ENCODE results near the gene LCMT1. TPM values are rescaled to one million over a fixed set of nuclear protein-coding genes. Genes with fewer than 3 reads are reported as not detected.

Gene LCMT1
- total and polyA plus RNA-seq, 9 of the 15 experiments (the other 6 are each of a cell fraction or from before 2014, with no cell fraction given) = 20.0 to 42.8 (median 32.3) TPM

DNA sequence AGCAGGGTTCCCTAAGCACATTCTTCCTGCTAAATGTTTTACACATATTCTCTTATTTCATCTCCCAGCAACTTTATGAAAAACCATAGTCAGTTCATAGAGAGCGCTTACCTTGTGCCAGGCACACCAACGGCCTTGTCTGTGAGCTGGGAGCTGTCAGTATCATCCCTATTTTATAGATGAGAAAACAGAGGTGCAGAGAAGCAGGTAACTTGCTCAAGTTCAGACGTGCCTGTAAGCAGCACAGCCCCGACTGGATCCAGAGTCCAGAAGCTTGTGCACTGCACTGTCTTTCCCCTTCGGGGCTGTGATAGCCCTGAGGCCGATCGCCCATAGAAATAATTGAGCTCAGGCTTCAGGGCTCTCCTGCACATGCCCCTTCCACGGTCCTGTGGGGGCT is 111.4 kb downstream of the LCMT1 start:
- no TSS peak for BruUV-seq (replicated peaks)
- Histone ChIP-seq H3K27ac (ENCODE audit: extremely low read depth, low read depth, low read length) (no peak overlapping the region), H2AFZ (ENCODE audit: low read depth, low read length) (no peak overlapping the region), H4K20me1 (replicated peaks; ENCODE audit: control insufficient read depth, insufficient read depth, low read length) (no peaks in the 10 kb centered on the region), H3K79me2 (ENCODE audit: control insufficient read depth, insufficient read depth, low read length) (no peaks in the 10 kb centered on the region), H3K4me3 (no peak overlapping the region), H3K4me2 (ENCODE audit: insufficient read depth, low read length) (no peak overlapping the region), H3K9me1 (ENCODE audit: control insufficient read depth, insufficient read depth, low read length) (no peaks in the 10 kb centered on the region), H3K36me3 (ENCODE audit: control insufficient read depth, insufficient read depth, low read length) (no peaks in the 10 kb centered on the region), H3K9me3 (replicated peaks; ENCODE audit: control insufficient read depth, insufficient read depth, low read depth, low read length) (no peaks in the 10 kb centered on the region), H3K27me3 (ENCODE audit: control insufficient read depth in 2 of 2, insufficient read depth in 2 of 2, low read length in 2 of 2) (peaks cover 0 to 4% of the 10 kb centered on the region in 2 experiments; a peak in 1 of 5 replicates), H3K9ac (ENCODE audit: insufficient read depth in 1 of 2, low read depth in 2 of 2, low read length in 2 of 2) (no peak overlapping the region), H3K4me1 (replicated peaks in 1 of 2; ENCODE audit: control insufficient read depth in 2 of 2, insufficient read depth in 2 of 2, low read length in 2 of 2) (peaks cover 0 to 4% of the 10 kb centered on the region in 2 experiments; a peak in 3 of 5 replicates)
- DNase-seq (ENCODE audit: extremely low read depth in 1 of 4, low spot score in 3 of 4) (no peak), FAIRE-seq (no peak), ATAC-seq (no peak)
- intact Hi-C loops (cut with micrococcal nuclease) (loop anchor here (10.0 kb wide), 1 partner anchor 388 kb away; no protein-coding TSS in a partner anchor), in situ Hi-C loops (cut with MboI) (loop anchor here (10.0 kb wide), 1 partner anchor 388 kb away; no protein-coding TSS in a partner anchor)
- 38% methylated on average over 8 of the region's 8 CpGs for WGBS (ENCODE audit: insufficient coverage, low coverage, missing lambda C conversion rate)
- POLR2A ChIA-PET = interaction anchor here (0.5 to 1.6 kb wide), 3 partner anchors 9 to 177 kb away, joined by 3 to 8 read pairs (median 4); no protein-coding TSS in a partner anchor
- CTCF ChIA-PET (ENCODE audit: low intra/inter-chr PET ratio) = interaction anchor here (1.5 kb wide), 1 partner anchor 317 kb away, joined by 3 read pairs; no protein-coding TSS in a partner anchor
- TF ChIP-seq ETS1 (conservative IDR thresholded peaks at IDR 0.05; ENCODE audit: control insufficient read depth, low read depth, low read length) = no peak
- no peak for TF ChIP-seq ZNF644 (tag; IDR thresholded peaks at IDR 0.05; ENCODE audit: low read depth)
- TF ChIP-seq BRF1 (IDR thresholded peaks at IDR 0.05; ENCODE audit: borderline replicate concordance, extremely low read depth, insufficient read length) = no peak
- TF ChIP-seq ELF2 (CRISPR knock-in tag; IDR thresholded peaks at IDR 0.05) = no peak
- TF ChIP-seq ZNF318 (IDR thresholded peaks at IDR 0.05; ENCODE audit: borderline replicate concordance in 1 of 2, low read depth in 1 of 2) = no peak
- no peak for TF ChIP-seq CBX8 (IDR thresholded peaks at IDR 0.05; ENCODE audit: borderline replicate concordance, extremely low read depth, low read depth, low read length, poor library complexity, severe bottlenecking)
- TF ChIP-seq RFX1 (IDR thresholded peaks at IDR 0.05) = no peak
- TF ChIP-seq FOXA1 (IDR thresholded peaks at IDR 0.05; ENCODE audit: borderline replicate concordance) = no peak
- TF ChIP-seq, protein P1, sequence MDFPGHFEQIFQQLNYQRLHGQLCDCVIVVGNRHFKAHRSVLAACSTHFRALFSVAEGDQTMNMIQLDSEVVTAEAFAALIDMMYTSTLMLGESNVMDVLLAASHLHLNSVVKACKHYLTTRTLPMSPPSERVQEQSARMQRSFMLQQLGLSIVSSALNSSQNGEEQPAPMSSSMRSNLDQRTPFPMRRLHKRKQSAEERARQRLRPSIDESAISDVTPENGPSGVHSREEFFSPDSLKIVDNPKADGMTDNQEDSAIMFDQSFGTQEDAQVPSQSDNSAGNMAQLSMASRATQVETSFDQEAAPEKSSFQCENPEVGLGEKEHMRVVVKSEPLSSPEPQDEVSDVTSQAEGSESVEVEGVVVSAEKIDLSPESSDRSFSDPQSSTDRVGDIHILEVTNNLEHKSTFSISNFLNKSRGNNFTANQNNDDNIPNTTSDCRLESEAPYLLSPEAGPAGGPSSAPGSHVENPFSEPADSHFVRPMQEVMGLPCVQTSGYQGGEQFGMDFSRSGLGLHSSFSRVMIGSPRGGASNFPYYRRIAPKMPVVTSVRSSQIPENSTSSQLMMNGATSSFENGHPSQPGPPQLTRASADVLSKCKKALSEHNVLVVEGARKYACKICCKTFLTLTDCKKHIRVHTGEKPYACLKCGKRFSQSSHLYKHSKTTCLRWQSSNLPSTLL (IDR thresholded peaks at IDR 0.05) = no peak
- no peak for TF ChIP-seq HDGF (IDR thresholded peaks at IDR 0.05)

Data from K562 (cell line).